ENCODE measurements around the gene DPYD.

The DPYD gene

GRCh38 chr1:97105531-97105930 lies 815.3 kb downstream of the DPYD start:
- TF ChIP-seq, protein P1, sequence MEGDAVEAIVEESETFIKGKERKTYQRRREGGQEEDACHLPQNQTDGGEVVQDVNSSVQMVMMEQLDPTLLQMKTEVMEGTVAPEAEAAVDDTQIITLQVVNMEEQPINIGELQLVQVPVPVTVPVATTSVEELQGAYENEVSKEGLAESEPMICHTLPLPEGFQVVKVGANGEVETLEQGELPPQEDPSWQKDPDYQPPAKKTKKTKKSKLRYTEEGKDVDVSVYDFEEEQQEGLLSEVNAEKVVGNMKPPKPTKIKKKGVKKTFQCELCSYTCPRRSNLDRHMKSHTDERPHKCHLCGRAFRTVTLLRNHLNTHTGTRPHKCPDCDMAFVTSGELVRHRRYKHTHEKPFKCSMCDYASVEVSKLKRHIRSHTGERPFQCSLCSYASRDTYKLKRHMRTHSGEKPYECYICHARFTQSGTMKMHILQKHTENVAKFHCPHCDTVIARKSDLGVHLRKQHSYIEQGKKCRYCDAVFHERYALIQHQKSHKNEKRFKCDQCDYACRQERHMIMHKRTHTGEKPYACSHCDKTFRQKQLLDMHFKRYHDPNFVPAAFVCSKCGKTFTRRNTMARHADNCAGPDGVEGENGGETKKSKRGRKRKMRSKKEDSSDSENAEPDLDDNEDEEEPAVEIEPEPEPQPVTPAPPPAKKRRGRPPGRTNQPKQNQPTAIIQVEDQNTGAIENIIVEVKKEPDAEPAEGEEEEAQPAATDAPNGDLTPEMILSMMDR (conservative IDR thresholded peaks at IDR 0.05), result no peak

DNA sequence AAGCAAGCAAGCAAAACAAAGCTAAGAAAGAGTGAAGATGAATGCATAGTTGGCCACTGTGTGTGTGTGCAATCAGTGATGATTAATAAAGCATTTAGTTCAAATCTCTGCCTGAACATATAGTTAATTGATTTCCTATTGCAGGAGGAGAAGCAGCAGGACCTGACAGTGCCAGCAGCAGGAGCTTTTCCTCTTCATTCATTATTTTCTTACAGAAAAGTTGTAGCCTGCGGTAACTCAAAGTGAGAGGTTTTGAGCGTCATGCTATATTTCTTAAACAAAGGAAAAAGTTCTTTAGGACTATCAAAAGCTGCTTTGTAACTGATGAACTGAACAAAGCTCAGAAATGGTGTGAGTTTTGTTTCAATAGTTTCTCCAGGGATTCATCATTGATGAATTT lies 819.3 kb downstream of the DPYD start:
- TF ChIP-seq, protein P1 (conservative IDR thresholded peaks at IDR 0.05), result no peak
- no peak overlapping the region for H3K27ac ChIP-seq

More at GRCh38 chr1:97105531-97105930, 815.3 kb downstream of the DPYD start:
- H3K27ac ChIP-seq, result no peak overlapping the region

GRCh38 chr1:97097404-97097925 lies 823.4 kb downstream of the DPYD start:
- no peak overlapping the region for H3K27ac ChIP-seq
- TF ChIP-seq, protein P1 (conservative IDR thresholded peaks at IDR 0.05), result no peak

DNA sequence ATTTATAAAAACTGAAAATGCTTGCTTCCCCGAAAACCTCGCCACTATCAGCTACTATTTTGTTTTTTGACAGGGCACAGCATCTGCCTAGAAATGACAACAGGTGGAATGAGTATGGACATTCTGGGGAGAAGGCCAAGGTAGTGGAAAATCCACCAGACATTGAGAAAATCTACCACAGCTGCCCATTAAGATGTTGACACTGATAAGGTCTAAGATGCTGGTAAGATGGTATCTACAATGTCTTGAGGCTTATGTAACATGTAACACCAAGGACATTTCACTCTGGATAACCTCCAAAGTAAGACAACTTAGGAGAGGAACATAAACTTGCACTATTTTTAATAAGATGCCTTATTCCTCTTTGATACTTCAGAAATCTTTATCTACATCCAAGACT lies 825.1 kb downstream of the DPYD start:
- no peak overlapping the region for H3K27ac ChIP-seq
- TF ChIP-seq, protein P1 (conservative IDR thresholded peaks at IDR 0.05), result no peak

GRCh38 chr1:97094247-97094972 lies 826.4 kb downstream of the DPYD start:
- TF ChIP-seq, protein P1 (conservative IDR thresholded peaks at IDR 0.05), result no peak
- no peak overlapping the region for H3K27ac ChIP-seq

DNA sequence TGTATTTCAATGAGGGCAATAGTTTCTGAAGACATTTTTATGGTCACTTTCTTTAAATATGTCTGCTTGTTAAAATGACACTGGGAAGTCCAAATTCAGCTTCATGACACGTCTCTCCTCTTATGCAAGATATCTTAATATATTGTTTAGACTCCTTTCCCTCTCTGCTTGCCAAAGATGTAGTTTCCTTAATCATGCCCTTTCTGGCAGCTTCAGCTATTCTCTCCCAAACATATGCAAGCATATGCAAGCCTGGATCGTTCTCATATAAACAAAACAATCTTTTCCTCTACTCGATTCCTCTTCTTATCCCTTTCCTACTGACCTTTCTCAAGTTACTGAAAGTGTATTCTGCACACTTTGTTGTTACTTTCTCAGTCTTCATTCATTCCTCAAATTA lies 827.1 kb downstream of the DPYD start:
- no peak overlapping the region for H3K27ac ChIP-seq
- TF ChIP-seq, protein P1 (conservative IDR thresholded peaks at IDR 0.05), result no peak

DNA sequence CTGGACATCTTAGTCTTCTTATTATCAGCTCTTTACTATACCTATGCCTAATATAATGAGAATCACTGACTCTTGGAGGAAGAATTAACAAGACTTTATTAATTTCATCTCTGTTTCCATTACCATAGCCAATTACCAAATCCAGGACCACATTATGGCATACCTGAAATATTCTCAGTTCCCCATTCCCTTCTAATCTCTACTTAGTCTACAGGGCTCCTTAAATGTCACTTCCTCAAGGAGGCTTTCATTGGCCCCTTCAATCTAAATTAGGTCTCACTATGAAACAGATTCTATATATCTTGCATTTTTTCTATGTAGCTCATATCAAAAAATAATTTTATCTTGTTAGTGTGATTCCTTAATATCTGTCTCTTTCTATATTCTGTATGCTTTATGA lies 828.0 kb downstream of the DPYD start:
- no peak overlapping the region for H3K27ac ChIP-seq
- TF ChIP-seq, protein P1 (conservative IDR thresholded peaks at IDR 0.05), result no peak

Data from VCaP (cell line).